Activated naive CD8-positive, alpha-beta T cell treated with anti-CD3 and anti-CD28 coated beads for 36 hours (primary cell): ENCODE measurements around the gene RGCC. TPM values are rescaled to one million over a fixed set of nuclear protein-coding genes. Genes with fewer than 3 reads are reported as not detected.

ENCODE experiments used
- DNase-seq: peaks from one replicate; pipeline ENCODE4 v3.0.0; 2021
- H3K27ac Mint-ChIP-seq: one replicate; pipeline ENCODE4 v1.8.0; 2022; ENCODE audit warnings: mild to moderate bottlenecking, moderate library complexity, mixed read lengths
- H3K27me3 Mint-ChIP-seq: one replicate; pipeline ENCODE4 v1.8.0; 2022; ENCODE audit warnings: mild to moderate bottlenecking, mixed read lengths
- H3K36me3 Mint-ChIP-seq: one replicate; pipeline ENCODE4 v1.8.0; 2021; ENCODE audit warnings: mild to moderate bottlenecking, mixed read lengths
- H3K4me1 Mint-ChIP-seq: one replicate; pipeline ENCODE4 v1.8.0; 2021; ENCODE audit warnings: mixed read lengths
- H3K4me3 Mint-ChIP-seq: one replicate; pipeline ENCODE4 v1.8.0; 2022; ENCODE audit warnings: mild to moderate bottlenecking, moderate library complexity, mixed read lengths
- H3K9me3 Mint-ChIP-seq: one replicate; pipeline ENCODE4 v1.8.0; 2022; ENCODE audit warnings: mixed read lengths
- total RNA-seq, 2 experiments: library from RNA; stranded (reverse); gene quantifications; one replicate each; pipeline ENCODE4 v1.2.3, GENCODE V29; 2021

The RGCC gene
- total RNA-seq, 2 experiments from 2014 or later: 111 to 117 TPM

DNA sequence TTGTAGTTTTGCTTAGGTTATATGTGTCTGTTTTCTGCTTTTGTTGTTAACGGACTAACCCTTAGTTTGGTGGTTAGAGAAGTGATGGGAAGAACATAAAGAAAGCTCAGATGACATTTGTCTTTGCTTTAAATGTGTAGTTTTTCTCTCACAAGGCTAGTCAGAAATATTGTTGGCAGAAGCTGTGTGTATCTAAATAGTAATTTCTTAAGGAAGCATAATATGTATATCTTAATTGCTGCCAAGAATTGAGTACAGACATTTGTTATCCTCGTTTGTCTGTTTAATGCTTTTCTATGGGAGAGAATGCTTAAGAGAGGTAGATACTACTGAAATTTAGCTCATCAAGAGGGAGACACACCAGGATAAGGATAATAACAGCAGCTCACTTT lies 2.7 kb downstream of the RGCC start:
- Mint-ChIP-seq H3K27ac (peak overlapping the region; percentile 96), H3K4me1 (peaks cover 57% of the 10 kb centered on the region), H3K4me3 (peak overlapping the region; percentile 91), H3K36me3 (peaks cover 52% of the 10 kb centered on the region), H3K27me3 (peaks cover 6% of the 10 kb centered on the region), H3K9me3 (peaks cover 2% of the 10 kb centered on the region)
- no peak for DNase-seq

DNA sequence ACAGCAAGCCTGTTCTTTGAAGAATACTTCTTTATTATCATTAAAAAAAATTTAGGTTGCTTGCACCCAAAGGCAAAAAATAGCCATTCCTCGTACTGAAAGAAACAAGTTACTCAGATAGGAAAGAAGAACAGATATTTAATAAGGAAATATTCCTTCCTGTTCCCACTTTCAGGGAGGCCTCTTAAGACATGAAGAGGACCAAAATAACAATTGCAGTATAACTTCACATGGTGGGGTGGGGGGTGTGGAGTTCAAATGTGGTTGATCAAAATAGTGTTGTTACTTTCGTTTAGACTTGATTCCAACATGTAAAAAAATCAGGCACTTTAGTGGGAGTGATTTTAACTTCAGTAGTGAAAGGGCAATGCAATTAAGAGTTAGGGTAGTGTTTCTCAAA lies 3.6 kb downstream of the RGCC start:
- Mint-ChIP-seq H3K27ac (peak overlapping the region; percentile 96), H3K36me3 (peaks cover 57% of the 10 kb centered on the region), H3K9me3 (peaks cover 2% of the 10 kb centered on the region), H3K4me3 (peak overlapping the region; percentile 91), H3K27me3 (peaks cover 3% of the 10 kb centered on the region), H3K4me1 (peaks cover 64% of the 10 kb centered on the region)
- no peak for DNase-seq

- peaks cover 64% of the 10 kb centered on the region for H3K36me3 Mint-ChIP-seq
- H3K9me3 Mint-ChIP-seq: no peaks in the 10 kb centered on the region
- peak overlapping the region; percentile 85 for H3K4me3 Mint-ChIP-seq
- no peak for DNase-seq
- H3K4me1 Mint-ChIP-seq: peaks cover 68% of the 10 kb centered on the region
- peak overlapping the region; percentile 98 for H3K27ac Mint-ChIP-seq
- H3K27me3 Mint-ChIP-seq: no peaks in the 10 kb centered on the region
Measured at GRCh38 chr13:41461527-41462139, 4.3 kb downstream of the RGCC start.

DNA sequence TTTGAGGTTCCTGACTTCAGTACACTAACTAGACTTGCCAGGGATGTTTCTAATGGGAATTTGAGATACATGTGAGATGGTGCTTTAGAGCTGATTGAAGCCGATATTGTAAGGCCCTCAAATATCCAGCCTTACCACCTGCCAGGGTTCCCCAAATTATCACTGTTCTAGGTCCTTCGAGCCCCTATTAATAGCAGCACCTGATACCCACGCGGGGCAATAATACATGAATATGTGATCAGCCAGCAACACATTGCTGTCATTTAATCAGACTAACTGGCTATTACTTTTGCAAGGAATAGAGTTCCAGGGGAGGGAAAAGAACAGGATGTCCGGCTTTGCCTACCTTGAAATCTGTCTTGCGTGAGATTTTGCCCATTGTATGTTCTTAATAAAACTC lies 5.1 kb downstream of the RGCC start:
- Mint-ChIP-seq H3K27me3 (no peaks in the 10 kb centered on the region), H3K27ac (peak overlapping the region; percentile 98), H3K9me3 (no peaks in the 10 kb centered on the region), H3K4me3 (peak overlapping the region; percentile 85), H3K36me3 (peaks cover 71% of the 10 kb centered on the region), H3K4me1 (peaks cover 70% of the 10 kb centered on the region)
- DNase-seq: no peak

DNA sequence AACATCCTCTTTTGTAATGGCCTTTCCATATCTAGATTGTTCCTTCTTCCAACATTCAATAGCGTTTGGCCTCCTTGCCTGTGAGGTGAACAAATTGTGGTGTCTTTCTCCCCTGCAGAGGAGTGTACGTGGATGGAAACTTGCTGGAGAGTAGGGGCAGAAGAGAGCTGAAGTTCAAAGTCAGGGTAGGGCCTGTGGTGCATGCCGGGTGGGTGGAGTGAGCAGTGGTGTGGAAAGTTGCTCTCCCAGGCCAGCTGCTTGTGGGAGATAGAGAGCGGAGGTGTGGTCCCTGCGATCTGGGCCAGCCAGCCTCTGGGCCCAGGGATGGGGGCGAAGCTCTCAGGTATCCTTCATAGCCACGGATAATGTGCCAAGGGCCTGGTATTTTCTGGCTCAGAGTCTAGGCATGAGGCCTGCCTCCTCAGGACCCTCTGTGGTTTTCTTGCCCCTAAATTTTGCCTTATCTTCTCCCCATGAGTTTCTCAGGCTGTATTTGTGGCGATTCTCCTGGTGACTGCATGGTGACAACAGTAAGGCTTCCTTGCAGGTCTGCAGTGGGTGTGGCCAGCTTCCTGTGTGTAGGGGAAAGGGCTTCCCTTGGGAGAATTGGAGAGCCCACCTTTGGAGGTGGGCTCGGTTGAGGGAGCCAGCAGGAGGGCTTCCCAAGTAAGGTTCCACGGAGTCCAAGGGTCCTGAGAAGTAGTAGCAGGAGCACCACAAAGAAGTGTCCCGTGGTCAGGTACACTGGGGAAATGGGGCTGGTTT lies 6.7 kb downstream of the RGCC start:
- Mint-ChIP-seq H3K27ac (peak overlapping the region; percentile 98), H3K27me3 (no peaks in the 10 kb centered on the region), H3K9me3 (no peaks in the 10 kb centered on the region), H3K4me3 (peak overlapping the region; percentile 85), H3K36me3 (peaks cover 82% of the 10 kb centered on the region), H3K4me1 (peaks cover 78% of the 10 kb centered on the region)
- DNase-seq: peak; percentile 82

DNA sequence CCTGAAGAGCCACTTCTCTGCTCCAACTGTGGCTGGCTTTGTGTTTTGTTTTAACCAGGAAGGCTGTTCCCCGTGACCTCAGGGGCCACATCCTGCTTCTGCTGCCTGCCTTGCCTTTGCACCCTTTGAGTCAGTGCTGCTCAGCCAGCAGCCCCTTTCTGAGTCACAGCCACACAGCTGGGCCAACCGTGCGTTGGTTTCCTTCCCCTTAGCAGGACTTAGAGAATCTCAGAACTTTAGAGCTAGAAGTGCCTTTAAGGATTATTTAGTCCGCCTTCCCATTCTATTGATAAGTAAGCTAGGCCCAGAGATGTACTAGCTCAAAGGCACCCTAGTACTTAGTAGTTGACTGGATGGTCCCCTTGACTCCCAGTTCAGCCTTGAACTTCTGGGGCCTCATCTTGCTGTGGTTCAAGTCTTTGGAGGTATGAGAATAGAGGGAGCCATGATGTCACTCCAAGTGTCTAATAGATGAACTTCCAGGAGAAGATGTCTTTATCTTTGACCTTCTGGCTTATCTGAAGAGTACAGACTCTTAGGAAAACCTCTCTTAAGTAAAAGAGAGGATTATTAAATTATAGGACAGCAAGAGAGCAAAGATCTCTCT lies 8.0 kb downstream of the RGCC start:
- peaks cover 82% of the 10 kb centered on the region for H3K36me3 Mint-ChIP-seq

GRCh38 chr13:41465898-41466320 lies 8.6 kb downstream of the RGCC start:
- Mint-ChIP-seq H3K27me3 (no peaks in the 10 kb centered on the region), H3K9me3 (no peaks in the 10 kb centered on the region), H3K4me3 (peak overlapping the region; percentile 85), H3K4me1 (peaks cover 83% of the 10 kb centered on the region), H3K36me3 (peaks cover 81% of the 10 kb centered on the region), H3K27ac (peak overlapping the region; percentile 98)
- no peak for DNase-seq

More for the DNA sequence above, 8.0 kb downstream of the RGCC start:
- H3K9me3 Mint-ChIP-seq: no peaks in the 10 kb centered on the region
- peak overlapping the region; percentile 85 for H3K4me3 Mint-ChIP-seq
- peak; percentile 89 for DNase-seq
- peak overlapping the region; percentile 98 for H3K27ac Mint-ChIP-seq
- no peaks in the 10 kb centered on the region for H3K27me3 Mint-ChIP-seq
- H3K4me1 Mint-ChIP-seq: peaks cover 85% of the 10 kb centered on the region

- Mint-ChIP-seq H3K27me3 (no peaks in the 10 kb centered on the region), H3K4me3 (no peak overlapping the region), H3K4me1 (peaks cover 82% of the 10 kb centered on the region), H3K27ac (peak overlapping the region; percentile 98), H3K36me3 (peaks cover 82% of the 10 kb centered on the region), H3K9me3 (no peaks in the 10 kb centered on the region)
- no peak for DNase-seq
Measured at GRCh38 chr13:41467425-41467945, 10.1 kb downstream of the RGCC start.

DNA sequence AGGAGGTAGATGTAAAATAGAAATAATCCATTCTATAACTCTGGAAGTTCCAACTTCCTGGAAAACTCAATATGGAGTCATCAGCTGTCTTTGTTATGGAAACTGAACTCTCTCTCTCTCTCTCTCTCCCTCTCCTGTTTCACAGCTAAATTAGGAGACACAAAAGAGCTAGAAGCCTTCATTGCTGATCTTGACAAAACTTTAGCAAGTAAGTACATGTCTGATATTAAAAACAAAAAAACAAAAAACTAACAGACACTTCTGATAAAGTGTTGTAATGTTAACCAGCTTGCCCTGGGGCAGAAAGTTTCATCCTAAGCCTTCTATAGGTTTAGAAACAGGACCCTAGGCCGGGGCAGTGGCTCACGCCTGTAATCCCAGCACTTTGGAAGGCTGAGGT lies 11.3 kb downstream of the RGCC start:
- Mint-ChIP-seq H3K27ac (peak overlapping the region; percentile 74), H3K4me1 (peaks cover 80% of the 10 kb centered on the region), H3K4me3 (no peak overlapping the region), H3K27me3 (no peaks in the 10 kb centered on the region), H3K9me3 (peaks cover 8% of the 10 kb centered on the region), H3K36me3 (peaks cover 85% of the 10 kb centered on the region)
- DNase-seq: no peak

DNA sequence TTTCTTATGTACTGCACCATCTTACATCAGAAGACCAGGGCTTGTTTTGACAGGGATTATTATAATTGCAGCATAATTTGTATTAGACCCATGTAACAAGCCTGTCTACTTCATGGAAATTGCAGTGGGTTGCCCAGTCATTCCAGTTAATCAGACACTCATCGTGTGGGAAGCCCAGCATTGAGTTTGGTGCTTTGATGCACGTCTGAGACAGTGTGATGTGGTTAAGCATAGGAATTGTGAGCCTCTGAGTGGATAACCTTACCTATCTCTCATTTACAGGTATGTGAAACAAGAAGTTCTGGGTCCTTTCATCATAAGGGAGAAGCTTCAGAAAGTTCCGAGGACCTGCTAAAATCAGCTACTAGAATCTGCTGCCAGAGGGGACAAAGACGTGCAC lies 12.8 kb downstream of the RGCC start:
- Mint-ChIP-seq H3K9me3 (peaks cover 19% of the 10 kb centered on the region), H3K36me3 (peaks cover 79% of the 10 kb centered on the region), H3K27ac (peak overlapping the region; percentile 84), H3K27me3 (no peaks in the 10 kb centered on the region), H3K4me3 (peak overlapping the region; percentile 5), H3K4me1 (peaks cover 66% of the 10 kb centered on the region)
- peak; percentile 65 for DNase-seq

GRCh38 chr13:41471785-41472184 lies 14.4 kb downstream of the RGCC start:
- H3K36me3 Mint-ChIP-seq: peaks cover 68% of the 10 kb centered on the region
- H3K4me3 Mint-ChIP-seq: no peak overlapping the region
- peak overlapping the region; percentile 43 for H3K27ac Mint-ChIP-seq
- H3K27me3 Mint-ChIP-seq: no peaks in the 10 kb centered on the region
- DNase-seq: no peak
- H3K4me1 Mint-ChIP-seq: peaks cover 60% of the 10 kb centered on the region
- H3K9me3 Mint-ChIP-seq: peaks cover 26% of the 10 kb centered on the region

GRCh38 chr13:41487222-41487621 lies 29.9 kb downstream of the RGCC start:
- Mint-ChIP-seq H3K9me3 (peaks cover 31% of the 10 kb centered on the region), H3K4me1 (peaks cover 35% of the 10 kb centered on the region), H3K36me3 (peaks cover 21% of the 10 kb centered on the region), H3K4me3 (no peak overlapping the region), H3K27me3 (no peaks in the 10 kb centered on the region), H3K27ac (no peak overlapping the region)
- no peak for DNase-seq

- H3K4me3 Mint-ChIP-seq: peak overlapping the region; percentile 69
- peak overlapping the region; percentile 89 for H3K27ac Mint-ChIP-seq
- H3K4me1 Mint-ChIP-seq: peaks cover 44% of the 10 kb centered on the region
- no peaks in the 10 kb centered on the region for H3K27me3 Mint-ChIP-seq
- no peak for DNase-seq
- H3K9me3 Mint-ChIP-seq: peaks cover 23% of the 10 kb centered on the region
- H3K36me3 Mint-ChIP-seq: peaks cover 14% of the 10 kb centered on the region
Measured at GRCh38 chr13:41488124-41488523, 30.8 kb downstream of the RGCC start.

DNA sequence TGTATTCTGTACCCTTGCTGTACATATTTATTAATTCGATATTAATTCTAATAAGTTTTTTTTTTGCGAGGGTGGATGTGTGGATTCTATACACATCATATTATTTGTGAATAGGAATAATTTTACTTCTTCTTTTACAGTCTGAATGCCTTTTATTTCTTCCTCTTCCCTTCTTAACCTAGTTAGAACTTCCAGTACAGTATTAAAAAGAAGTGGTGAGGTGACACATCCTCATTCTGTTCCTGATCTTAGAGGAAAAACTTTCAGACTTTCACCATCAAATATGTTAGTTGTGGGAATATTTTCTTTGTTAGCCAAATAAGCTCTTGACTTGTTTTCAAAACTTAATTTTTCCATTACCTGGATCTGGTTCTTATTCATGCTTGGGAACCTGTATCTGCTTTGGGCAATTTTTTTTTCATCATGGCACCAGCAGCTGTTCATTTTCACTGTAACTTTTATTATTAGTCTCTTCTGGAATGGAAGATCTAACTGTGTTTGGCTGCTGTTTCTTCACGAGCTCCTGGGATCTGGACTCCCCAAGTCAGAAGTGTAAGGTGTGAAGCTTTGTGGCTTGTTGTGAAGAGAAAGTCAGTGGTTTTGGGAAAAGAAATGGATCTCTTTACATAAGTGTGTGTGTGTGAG lies 33.1 kb downstream of the RGCC start:
- Mint-ChIP-seq H3K27me3 (no peaks in the 10 kb centered on the region), H3K4me3 (no peak overlapping the region), H3K4me1 (peaks cover 64% of the 10 kb centered on the region), H3K27ac (peak overlapping the region; percentile 60), H3K9me3 (peaks cover 12% of the 10 kb centered on the region), H3K36me3 (peaks cover 8% of the 10 kb centered on the region)
- DNase-seq: no peak

DNA sequence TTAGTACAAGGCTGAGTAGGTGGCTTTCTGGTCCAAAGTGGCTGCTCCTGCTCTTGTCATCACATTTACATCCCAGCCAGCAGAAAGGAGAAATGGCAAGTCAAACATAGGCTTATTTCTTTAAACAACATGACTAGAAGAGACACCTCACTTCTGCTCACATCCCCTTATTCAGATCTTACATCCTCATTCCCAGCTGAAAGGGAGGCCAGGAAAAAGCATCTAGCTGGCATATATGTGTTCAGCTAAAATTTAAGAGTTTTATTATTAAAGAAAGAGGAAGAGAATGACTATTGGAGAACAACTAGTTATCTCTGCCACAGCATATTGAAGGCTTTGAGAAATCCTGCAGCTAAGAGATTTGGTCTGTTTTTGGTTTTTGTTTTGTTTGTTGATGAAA lies 34.1 kb downstream of the RGCC start:
- Mint-ChIP-seq H3K4me3 (no peak overlapping the region), H3K27ac (peak overlapping the region; percentile 73), H3K27me3 (no peaks in the 10 kb centered on the region), H3K4me1 (peaks cover 72% of the 10 kb centered on the region), H3K36me3 (peaks cover 2% of the 10 kb centered on the region), H3K9me3 (peaks cover 5% of the 10 kb centered on the region)
- no peak for DNase-seq
